ENCODE results near the gene TOP2B. TPM values are rescaled to one million over a fixed set of nuclear protein-coding genes. Genes with fewer than 3 reads are reported as not detected.

Gene TOP2B
- total and polyA plus RNA-seq, 5 donors = 63.6 to 112 (median 99.9) TPM

- H3K4me1 ChIP-seq (ENCODE audit: control insufficient read depth, insufficient read depth, low read length) = no peaks in the 10 kb centered on the region
- 93% methylated on average over 2 of the region's 2 CpGs for WGBS
- no peaks in the 10 kb centered on the region for H3K27me3 ChIP-seq (ENCODE audit: control insufficient read depth, insufficient read depth)
- DNase-seq (no peak), ATAC-seq (no peak)
- no peak overlapping the region for H3K27ac ChIP-seq (ENCODE audit: low read length)
- intact Hi-C loops (cut with DNase I) = no loop called here
- H3K4me3 ChIP-seq (ENCODE audit: low read length) = no peak overlapping the region
- H3K9me3 ChIP-seq (ENCODE audit: control insufficient read depth, low read length) = no peaks in the 10 kb centered on the region
Measured at GRCh38 chr3:25690768-25691533, 26.2 kb upstream of the TOP2B start.

GRCh38 chr3:25689226-25689625 lies 24.5 kb upstream of the TOP2B start:
- no peak overlapping the region for H3K27ac ChIP-seq (ENCODE audit: low read length)
- DNase-seq = no peak
- H3K4me1 ChIP-seq (ENCODE audit: control insufficient read depth, insufficient read depth, low read length) = no peaks in the 10 kb centered on the region
- no peaks in the 10 kb centered on the region for H3K9me3 ChIP-seq (ENCODE audit: control insufficient read depth, low read length)
- WGBS = 63% methylated on average over 3 of the region's 3 CpGs
- no peak overlapping the region for H3K4me3 ChIP-seq (ENCODE audit: low read length)
- ATAC-seq = no peak
- H3K27me3 ChIP-seq (ENCODE audit: control insufficient read depth, insufficient read depth) = no peaks in the 10 kb centered on the region
- intact Hi-C loops (cut with DNase I) = no loop called here

GRCh38 chr3:25687742-25688141 lies 23.0 kb upstream of the TOP2B start:
- ATAC-seq (no peak), DNase-seq (no peak)
- H3K27me3 ChIP-seq (ENCODE audit: control insufficient read depth, insufficient read depth) = no peaks in the 10 kb centered on the region
- intact Hi-C loops (cut with DNase I) = no loop called here
- no peaks in the 10 kb centered on the region for H3K9me3 ChIP-seq (ENCODE audit: control insufficient read depth, low read length)
- H3K4me3 ChIP-seq (ENCODE audit: low read length) = no peak overlapping the region
- WGBS = 92% methylated on average over 1 of the region's 1 CpG
- no peaks in the 10 kb centered on the region for H3K4me1 ChIP-seq (ENCODE audit: control insufficient read depth, insufficient read depth, low read length)
- H3K27ac ChIP-seq (ENCODE audit: low read length) = no peak overlapping the region

GRCh38 chr3:25686766-25687165 lies 22.1 kb upstream of the TOP2B start:
- intact Hi-C loops (cut with DNase I) = no loop called here
- Histone ChIP-seq H3K27me3 (ENCODE audit: control insufficient read depth, insufficient read depth) (no peaks in the 10 kb centered on the region), H3K9me3 (ENCODE audit: control insufficient read depth, low read length) (no peaks in the 10 kb centered on the region), H3K4me1 (ENCODE audit: control insufficient read depth, insufficient read depth, low read length) (no peaks in the 10 kb centered on the region), H3K4me3 (ENCODE audit: low read length) (no peak overlapping the region), H3K27ac (ENCODE audit: low read length) (no peak overlapping the region)
- ATAC-seq (no peak), DNase-seq (no peak)
- 95% methylated on average over 23 of the region's 23 CpGs for WGBS

- ATAC-seq = no peak
- H3K4me1 ChIP-seq (ENCODE audit: control insufficient read depth, insufficient read depth, low read length) = no peaks in the 10 kb centered on the region
- no peak overlapping the region for H3K4me3 ChIP-seq (ENCODE audit: low read length)
Measured at GRCh38 chr3:25683882-25684281, 19.2 kb upstream of the TOP2B start.

GRCh38 chr3:25683410-25683809 lies 18.7 kb upstream of the TOP2B start:
- Histone ChIP-seq H3K4me3 (ENCODE audit: low read length) (no peak overlapping the region), H3K27me3 (ENCODE audit: control insufficient read depth, insufficient read depth) (no peaks in the 10 kb centered on the region), H3K4me1 (ENCODE audit: control insufficient read depth, insufficient read depth, low read length) (no peaks in the 10 kb centered on the region), H3K9me3 (ENCODE audit: control insufficient read depth, low read length) (no peaks in the 10 kb centered on the region), H3K27ac (ENCODE audit: low read length) (no peak overlapping the region)
- intact Hi-C loops (cut with DNase I) = no loop called here
- 94% methylated on average over 1 of the region's 1 CpG for WGBS
- DNase-seq (no peak), ATAC-seq (no peak)

More at GRCh38 chr3:25683882-25684281, 19.2 kb upstream of the TOP2B start:
- intact Hi-C loops (cut with DNase I) = no loop called here
- H3K27me3 ChIP-seq (ENCODE audit: control insufficient read depth, insufficient read depth) = no peaks in the 10 kb centered on the region
- 91% methylated on average over 2 of the region's 2 CpGs for WGBS
- no peaks in the 10 kb centered on the region for H3K9me3 ChIP-seq (ENCODE audit: control insufficient read depth, low read length)
- H3K27ac ChIP-seq (ENCODE audit: low read length) = no peak overlapping the region
- DNase-seq = no peak

- H3K9me3 ChIP-seq (ENCODE audit: control insufficient read depth, low read length) = no peaks in the 10 kb centered on the region
- no peaks in the 10 kb centered on the region for H3K4me1 ChIP-seq (ENCODE audit: control insufficient read depth, insufficient read depth, low read length)
- DNase-seq = no peak
- no peaks in the 10 kb centered on the region for H3K27me3 ChIP-seq (ENCODE audit: control insufficient read depth, insufficient read depth)
- no peak overlapping the region for H3K27ac ChIP-seq (ENCODE audit: low read length)
- no peak overlapping the region for H3K4me3 ChIP-seq (ENCODE audit: low read length)
- 92% methylated on average over 6 of the region's 6 CpGs for WGBS
- intact Hi-C loops (cut with DNase I) = no loop called here
- ATAC-seq = no peak
Measured at GRCh38 chr3:25679642-25680302, 15.1 kb upstream of the TOP2B start.

GRCh38 chr3:25679166-25679565 lies 14.5 kb upstream of the TOP2B start:
- 93% methylated on average over 2 of the region's 2 CpGs for WGBS
- H3K27ac ChIP-seq (ENCODE audit: low read length) = no peak overlapping the region
- intact Hi-C loops (cut with DNase I) = no loop called here
- H3K27me3 ChIP-seq (ENCODE audit: control insufficient read depth, insufficient read depth) = no peaks in the 10 kb centered on the region
- DNase-seq = no peak
- no peaks in the 10 kb centered on the region for H3K9me3 ChIP-seq (ENCODE audit: control insufficient read depth, low read length)
- no peaks in the 10 kb centered on the region for H3K4me1 ChIP-seq (ENCODE audit: control insufficient read depth, insufficient read depth, low read length)
- ATAC-seq = no peak
- no peak overlapping the region for H3K4me3 ChIP-seq (ENCODE audit: low read length)

GRCh38 chr3:25678581-25678980 lies 13.9 kb upstream of the TOP2B start:
- DNase-seq (no peak), ATAC-seq (no peak)
- no peaks in the 10 kb centered on the region for H3K4me1 ChIP-seq (ENCODE audit: control insufficient read depth, insufficient read depth, low read length)
- intact Hi-C loops (cut with DNase I) = no loop called here
- H3K9me3 ChIP-seq (ENCODE audit: control insufficient read depth, low read length) = no peaks in the 10 kb centered on the region
- no peaks in the 10 kb centered on the region for H3K27me3 ChIP-seq (ENCODE audit: control insufficient read depth, insufficient read depth)
- no peak overlapping the region for H3K27ac ChIP-seq (ENCODE audit: low read length)
- H3K4me3 ChIP-seq (ENCODE audit: low read length) = no peak overlapping the region

GRCh38 chr3:25677121-25677520 lies 12.4 kb upstream of the TOP2B start:
- Histone ChIP-seq H3K9me3 (ENCODE audit: control insufficient read depth, low read length) (no peaks in the 10 kb centered on the region), H3K4me1 (ENCODE audit: control insufficient read depth, insufficient read depth, low read length) (no peaks in the 10 kb centered on the region), H3K27me3 (ENCODE audit: control insufficient read depth, insufficient read depth) (no peaks in the 10 kb centered on the region), H3K4me3 (ENCODE audit: low read length) (no peak overlapping the region), H3K27ac (ENCODE audit: low read length) (no peak overlapping the region)
- intact Hi-C loops (cut with DNase I) = no loop called here
- WGBS = 85% methylated on average over 2 of the region's 2 CpGs
- no peak for ATAC-seq
- DNase-seq = no peak

GRCh38 chr3:25674670-25675069 lies 10.0 kb upstream of the TOP2B start:
- no peak for DNase-seq
- Histone ChIP-seq H3K4me1 (ENCODE audit: control insufficient read depth, insufficient read depth, low read length) (no peaks in the 10 kb centered on the region), H3K27me3 (ENCODE audit: control insufficient read depth, insufficient read depth) (no peaks in the 10 kb centered on the region), H3K27ac (ENCODE audit: low read length) (no peak overlapping the region), H3K9me3 (ENCODE audit: control insufficient read depth, low read length) (no peaks in the 10 kb centered on the region), H3K4me3 (ENCODE audit: low read length) (no peak overlapping the region)
- 73% methylated on average over 2 of the region's 2 CpGs for WGBS
- peak in 1 of 2 donors; percentile 19 for ATAC-seq
- intact Hi-C loops (cut with DNase I) = no loop called here
